HepG2 (cell line): ENCODE results near the gene DBNDD1. TPM values are rescaled to one million over a fixed set of nuclear protein-coding genes. Genes with fewer than 3 reads are reported as not detected.
A peak's percentile ranks its signal among the peaks of the same experiment; 100 is the strongest.

Experiments
- ATF4 ChIP-seq, 2 experiments: fragments of 450-650 bp in 1 of 2; sonication (generic) in 1 of 2; formaldehyde crosslinking; IDR thresholded peaks; 2 replicates each; pipeline versions ENCODE4 v1.5.0 to v1.8.0; 2020 to 2022; ENCODE audit warnings: mild to moderate bottlenecking in 1 of 2, missing genetic modification reagents in 1 of 2
- BCLAF1 ChIP-seq: fragments of 450-650 bp; IDR thresholded peaks from 2 replicates; pipeline ENCODE4 v1.6.1; 2017; ENCODE audit warnings: mild to moderate bottlenecking
- CEBPB ChIP-seq: IDR thresholded peaks from 2 replicates; pipeline ENCODE4 v1.6.1; 2011; ENCODE audit warnings: low read depth, low read length, improper control_type of control experiment, borderline replicate concordance
- IRF2 ChIP-seq: IDR thresholded peaks from 2 replicates; pipeline ENCODE4 v1.6.1; 2018; ENCODE audit warnings: missing genetic modification reagents, missing compliant biosample characterization
- MAX ChIP-seq: IDR thresholded peaks from 2 replicates; pipeline ENCODE4 v1.6.1; 2012; ENCODE audit warnings: inconsistent platforms
- NAIF1 ChIP-seq: sonication (generic); formaldehyde crosslinking; IDR thresholded peaks from 2 replicates; pipeline ENCODE4 v1.5.0; 2020; ENCODE audit warnings: mild to moderate bottlenecking, missing genetic modification reagents, borderline replicate concordance
- PAF1 ChIP-seq: IDR thresholded peaks from 2 replicates; pipeline ENCODE4 v1.6.1; 2016; ENCODE audit warnings: missing genetic modification reagents, missing compliant biosample characterization
- SP4 ChIP-seq: sonication (generic); formaldehyde crosslinking; IDR thresholded peaks from 2 replicates; pipeline ENCODE4 v1.8.1; 2023; ENCODE audit warnings: mild to moderate bottlenecking, missing genetic modification reagents
- THRA ChIP-seq: sonication (generic); formaldehyde crosslinking; IDR thresholded peaks from 2 replicates; pipeline ENCODE4 v1.4.0; 2020; ENCODE audit warnings: missing genetic modification reagents, borderline replicate concordance
- USF2 ChIP-seq, 2 experiments: sonication (generic) in 1 of 2; formaldehyde crosslinking in 1 of 2; IDR thresholded peaks; 2 replicates each; pipeline versions ENCODE4 v1.5.1 to v1.6.1; 2011 to 2020; ENCODE audit warnings: borderline replicate concordance in 1 of 2, low read depth in 1 of 2, low read length in 1 of 2, mild to moderate bottlenecking in 1 of 2, missing genetic modification reagents in 1 of 2, moderate library complexity in 1 of 2
- ZBTB14 ChIP-seq: sonication (generic); formaldehyde crosslinking; IDR thresholded peaks from 2 replicates; pipeline ENCODE4 v1.4.0; 2020; ENCODE audit warnings: missing genetic modification reagents
- ZFP91 ChIP-seq: sonication (generic); formaldehyde crosslinking; IDR thresholded peaks from 2 replicates; pipeline ENCODE4 v1.9.0; 2022; ENCODE audit warnings: missing genetic modification reagents, mild to moderate bottlenecking, borderline replicate concordance
- ZMYM2 ChIP-seq: sonication (generic); formaldehyde crosslinking; IDR thresholded peaks from 2 replicates; pipeline ENCODE4 v1.8.0; 2022; ENCODE audit warnings: mild to moderate bottlenecking, missing genetic modification reagents
- ZNF337 ChIP-seq: sonication (generic); formaldehyde crosslinking; IDR thresholded peaks from 2 replicates; pipeline ENCODE4 v1.5.1; 2020; ENCODE audit warnings: missing genetic modification reagents, low read depth, mild to moderate bottlenecking, borderline replicate concordance
- ZNF674 ChIP-seq: sonication (generic); formaldehyde crosslinking; IDR thresholded peaks from 2 replicates; pipeline ENCODE4 v1.5.0; 2020; ENCODE audit warnings: low read depth, mild to moderate bottlenecking, missing genetic modification reagents
- ZNF772 ChIP-seq: sonication (generic); formaldehyde crosslinking; IDR thresholded peaks from 2 replicates; pipeline ENCODE4 v1.5.0; 2020; ENCODE audit warnings: mild to moderate bottlenecking, missing genetic modification reagents
- polyA plus RNA-seq, 8 experiments: library from polyadenylated mRNA; depleted of rRNA in 3 of 8; stranded (reverse) in 7 of 8; unstranded in 1 of 8; fragments of >200 nt; fragmentation: Illumina TruSeq in 4 of 8; extraction: Trizol in 4 of 8; gene quantifications; 2 replicates each; pipeline versions ENCODE4 v1.2.1 to v1.2.3, GENCODE V29; 2011 to 2016; ENCODE audit warnings: low read depth in 4 of 8, missing spikeins in 1 of 8, mixed read lengths in 1 of 8; ENCODE audit not compliant: insufficient read depth in 1 of 8
- total RNA-seq, 5 experiments: library from RNA; depleted of rRNA; stranded (reverse); fragments of >200 nt; fragmentation: Illumina TruSeq; extraction: Trizol; gene quantifications; 2 replicates each; pipeline ENCODE4 v1.2.3, GENCODE V29; 2016; ENCODE audit warnings: low read depth in 1 of 5

The DBNDD1 gene
- total and polyA plus RNA-seq, 2 of the 13 experiments (the other 11 are each of a cell fraction or from before 2014, with no cell fraction given): 17.0 to 40.4 TPM

- TF ChIP-seq BCLAF1: no peak
- TF ChIP-seq ZNF772: peak; percentile 79
- no peak for TF ChIP-seq PAF1 (CRISPR knock-in tag)
- peak; percentile 80; the same call in 1 of the 2 replicates for TF ChIP-seq ZNF337 (CRISPR knock-in tag)
- peak; percentile 88 for TF ChIP-seq NAIF1 (CRISPR knock-in tag)
- TF ChIP-seq ZFP91 (CRISPR knock-in tag): peak; percentile 93; the same call in 1 of the 2 replicates
- 0 out of 2 replicates have a peak, but pooled peaks have one; percentile 52 for TF ChIP-seq ZNF674 (CRISPR knock-in tag)
- TF ChIP-seq USF2 (IDR thresholded peaks at IDR 0.05; ENCODE audit: low read depth, low read length): 0 out of 2 replicates have a peak, but pooled peaks have one; percentile 14
- TF ChIP-seq USF2 (CRISPR knock-in tag; IDR thresholded peaks at IDR 0.05; ENCODE audit: borderline replicate concordance): peak; percentile 45; the same call in 1 of the 2 replicates
- peak; percentile 62 for TF ChIP-seq ZMYM2 (CRISPR knock-in tag)
- TF ChIP-seq CEBPB: no peak
- TF ChIP-seq MAX: peak; percentile 93
- no peak for TF ChIP-seq ZBTB14 (CRISPR knock-in tag)
- no peak; the same call in 1 of the 2 replicates for TF ChIP-seq IRF2 (CRISPR knock-in tag)
- TF ChIP-seq THRA (CRISPR knock-in tag): peak; percentile 8; the same call in 1 of the 2 replicates
- TF ChIP-seq SP4 (CRISPR knock-in tag): no peak
- TF ChIP-seq ATF4 (CRISPR knock-in tag; IDR thresholded peaks at IDR 0.05): no peak
Measured at GRCh38 chr16:90046971-90047713, 27.9 kb upstream of the DBNDD1 start (continued).
